Kidney epithelial cell (primary cell): ENCODE data around the gene GKAP1. TPM values are rescaled to one million over a fixed set of nuclear protein-coding genes. Genes with fewer than 3 reads are reported as not detected.
"Not testable (repeated sequence)": the region's sequence is repeated elsewhere in the genome, so short reads cannot be mapped to it uniquely, and the experiment has no call there.

Experiments used
- DNase-seq: peaks from one replicate; pipeline ENCODE4 v3.0.0-alpha.2; 2010; ENCODE audit warnings: low read depth
- H3K27me3 ChIP-seq: 2 replicates; pipeline ENCODE4 v1.6.0; 2011; ENCODE audit warnings: low read length; ENCODE audit not compliant: control insufficient read depth, insufficient read depth
- H3K36me3 ChIP-seq: 2 replicates; pipeline ENCODE4 v1.5.1; 2011; ENCODE audit warnings: low read length; ENCODE audit not compliant: control insufficient read depth, insufficient read depth
- H3K4me3 ChIP-seq: 2 replicates; pipeline ENCODE4 v1.5.1; 2011; ENCODE audit warnings: low read depth, mild to moderate bottlenecking, control low read depth, low read length
- total RNA-seq: library from RNA; depleted of rRNA; stranded (reverse); fragments of >200 nt; gene quantifications from 2 replicates; pipeline ENCODE4 v1.2.3, GENCODE V29; 2015

Gene GKAP1
- total RNA-seq: 2.7 TPM in 2 replicates

DNA sequence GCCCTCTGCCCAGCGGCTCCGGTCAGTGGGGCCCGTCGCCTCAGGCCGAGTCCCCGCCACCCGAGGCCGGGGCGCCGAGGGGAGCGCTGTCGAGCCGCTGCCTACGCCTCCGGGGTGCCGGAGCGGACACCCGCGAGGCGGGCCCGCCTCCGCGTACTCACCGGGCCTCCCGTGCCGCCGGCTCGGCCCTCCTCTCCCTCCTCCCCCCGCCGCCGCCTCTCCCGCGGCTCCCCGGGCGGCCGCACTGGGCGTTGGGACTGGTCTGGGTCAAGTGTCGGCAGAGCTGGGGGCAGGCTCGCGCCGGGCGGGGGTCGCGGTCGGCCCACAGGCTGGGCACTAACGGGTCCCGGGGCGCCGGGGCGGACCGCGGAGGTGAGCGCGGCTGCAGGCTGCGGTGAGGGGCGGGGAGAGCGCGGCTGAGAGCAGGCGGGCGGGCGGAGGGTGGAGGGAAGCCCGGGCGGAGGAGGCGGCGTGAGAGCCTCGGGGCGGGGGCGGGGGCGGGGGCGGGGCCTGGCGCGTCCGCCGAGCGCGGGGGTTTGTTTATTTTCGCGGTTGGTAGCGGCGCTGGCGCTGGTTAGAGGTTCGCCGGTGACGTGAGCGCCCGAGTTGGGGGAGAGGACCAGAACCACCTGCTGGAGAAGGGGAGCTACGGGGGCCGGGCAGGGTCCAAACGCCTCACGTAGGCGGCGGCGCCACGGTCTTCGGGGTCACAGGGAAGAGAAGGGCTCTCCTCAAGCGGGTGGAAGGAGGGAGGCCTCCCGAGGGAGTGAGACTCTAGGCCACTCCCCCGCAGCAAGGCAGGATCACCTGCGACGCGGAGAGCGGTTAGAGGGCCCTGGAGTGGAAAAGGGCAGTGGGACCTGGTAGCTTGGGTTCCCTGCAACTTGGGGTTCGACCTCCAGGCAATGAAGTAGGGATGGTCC lies at the start of gene GKAP1:
TSS of gene GKAP1 (minus strand) at position 414 of the 923 bp plus-strand sequence. CDS start 11,252 bp downstream, outside the sequence.
- peak; percentile 16 for DNase-seq
- not testable (repeated sequence) for H3K36me3 ChIP-seq, H3K27me3 ChIP-seq
- peak within 1 kb of the TSS; percentile 56 for H3K4me3 ChIP-seq

- not testable (repeated sequence) for DNase-seq, H3K4me3 ChIP-seq, H3K36me3 ChIP-seq, H3K27me3 ChIP-seq
Observed at GRCh38 chr9:83849895-83850294, 32.3 kb upstream of the GKAP1 start.

DNA sequence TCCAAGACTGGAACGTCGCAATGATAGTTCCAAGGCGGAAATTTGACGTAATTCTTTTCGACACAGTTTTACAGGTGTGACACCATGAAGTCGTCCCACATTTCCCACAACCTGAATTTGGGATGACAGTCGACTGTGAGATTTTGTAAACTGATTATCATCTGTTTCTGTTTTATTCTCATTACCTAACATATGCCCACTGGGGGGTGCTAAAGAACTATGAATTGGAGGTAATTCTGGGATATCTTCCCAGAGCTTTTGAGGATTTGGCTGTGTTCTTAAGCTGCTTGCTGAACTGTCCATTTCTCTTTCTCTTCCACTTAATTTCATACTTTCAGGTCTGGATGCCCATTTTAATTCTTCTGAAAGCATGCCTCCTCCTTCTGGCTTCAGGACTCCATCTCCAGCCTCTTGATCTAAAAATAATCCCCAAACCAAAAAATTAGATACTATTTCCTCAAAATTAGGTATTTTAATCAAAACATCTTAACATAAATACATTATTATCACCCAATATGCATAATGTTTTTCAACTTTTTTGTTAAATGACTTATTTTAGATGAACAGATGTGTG lies 19.6 kb upstream of the GKAP1 start:
- H3K4me3 ChIP-seq, H3K27me3 ChIP-seq: not testable (repeated sequence)

DNA sequence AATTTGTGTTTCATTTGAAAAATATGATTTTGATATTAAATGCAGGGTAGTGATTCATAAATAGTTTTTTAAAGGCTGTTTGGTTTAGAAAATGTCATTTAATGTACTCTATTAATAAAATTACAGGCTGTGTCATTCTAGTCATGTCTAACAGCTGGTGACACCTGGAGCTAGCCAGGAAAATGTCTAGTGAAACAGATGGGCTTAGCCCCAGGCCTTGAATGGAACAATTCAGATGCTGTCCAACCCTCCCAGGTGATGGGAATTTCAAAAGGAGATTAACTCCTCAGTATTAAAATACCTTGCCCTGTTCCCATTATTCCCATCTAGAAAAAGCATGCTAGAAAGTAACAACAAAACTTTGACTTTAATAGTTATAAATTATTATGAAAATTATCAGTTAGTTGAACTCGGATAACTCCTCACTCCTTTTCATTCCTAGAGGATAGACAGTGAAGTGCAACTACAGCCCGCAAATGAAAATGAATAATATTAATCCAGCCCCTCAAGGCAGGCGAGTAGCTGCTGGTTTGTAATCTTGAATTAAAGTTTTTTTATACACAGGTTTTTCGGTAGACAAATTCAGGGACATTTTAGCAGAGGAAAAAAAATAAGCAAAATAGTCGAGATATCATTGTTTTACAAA lies 13.0 kb upstream of the GKAP1 start:
- DNase-seq, H3K36me3 ChIP-seq, H3K4me3 ChIP-seq, H3K27me3 ChIP-seq: not testable (repeated sequence)

More for the DNA sequence above, 19.6 kb upstream of the GKAP1 start:
- not testable (repeated sequence) for DNase-seq, H3K36me3 ChIP-seq

GRCh38 chr9:83824986-83825623 lies 7.5 kb upstream of the GKAP1 start:
- not testable (repeated sequence) for H3K36me3 ChIP-seq, H3K4me3 ChIP-seq, H3K27me3 ChIP-seq, DNase-seq

- H3K27me3 ChIP-seq: not testable (repeated sequence)
Observed at GRCh38 chr9:83817011-83817355, 586 bp downstream of the GKAP1 start.

DNA sequence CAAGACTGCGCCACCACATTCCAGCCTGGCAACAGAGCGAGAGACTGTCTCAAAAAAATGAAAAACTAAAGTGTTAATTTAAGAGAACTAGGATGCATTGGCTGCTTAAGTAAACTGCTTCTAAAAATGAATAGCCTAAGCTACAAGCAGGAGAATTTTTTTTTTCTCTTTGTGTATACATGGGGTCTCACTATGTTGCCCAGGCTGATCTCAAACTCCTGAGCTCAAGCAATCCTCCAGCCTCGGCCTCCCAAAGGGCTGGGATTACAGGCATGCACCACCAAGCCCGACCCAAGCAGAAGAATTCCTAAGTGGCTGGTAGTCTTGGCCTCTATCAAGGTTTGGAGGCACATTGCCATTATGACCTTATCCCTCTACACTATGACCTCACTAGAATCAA lies 2.4 kb downstream of the GKAP1 start:
- not testable (repeated sequence) for DNase-seq, H3K36me3 ChIP-seq, H3K4me3 ChIP-seq, H3K27me3 ChIP-seq

More at GRCh38 chr9:83817011-83817355, 586 bp downstream of the GKAP1 start:
- DNase-seq, H3K36me3 ChIP-seq: not testable (repeated sequence)
- H3K4me3 ChIP-seq: peak overlapping the region; percentile 56

DNA sequence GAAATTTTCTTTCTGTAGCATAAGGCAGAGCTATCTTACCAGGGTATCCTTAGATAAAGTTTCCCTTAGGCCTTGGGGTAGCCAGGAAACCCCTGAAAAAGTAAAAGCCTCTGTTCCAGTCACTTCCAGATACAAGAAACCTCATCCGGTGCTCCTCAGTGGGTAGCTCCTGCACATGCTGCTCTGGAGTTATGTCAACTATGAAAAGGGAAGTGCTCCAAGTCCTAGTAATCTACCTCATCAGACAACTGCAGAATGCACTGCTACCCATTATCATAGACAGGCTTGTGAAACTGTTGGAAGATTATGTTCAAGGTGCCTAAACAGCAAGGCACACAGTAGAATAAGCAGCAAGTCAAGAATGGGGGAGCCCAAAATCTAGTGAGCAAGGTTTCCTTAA lies 8.4 kb downstream of the GKAP1 start:
- H3K27me3 ChIP-seq, H3K36me3 ChIP-seq, H3K4me3 ChIP-seq, DNase-seq: not testable (repeated sequence)

GRCh38 chr9:83804454-83804853 lies 13.1 kb downstream of the GKAP1 start:
- not testable (repeated sequence) for H3K27me3 ChIP-seq

GRCh38 chr9:83803941-83804340 lies 13.6 kb downstream of the GKAP1 start:
- not testable (repeated sequence) for H3K36me3 ChIP-seq, H3K4me3 ChIP-seq, H3K27me3 ChIP-seq, DNase-seq

More at GRCh38 chr9:83804454-83804853, 13.1 kb downstream of the GKAP1 start:
- not testable (repeated sequence) for H3K36me3 ChIP-seq, H3K4me3 ChIP-seq, DNase-seq
